Neural cell (in vitro differentiated cells): ENCODE data around the gene NELFA.

Experiments used
- CTCF ChIP-seq: fragments of 450-650 bp; IDR thresholded peaks from 2 replicates; pipeline ENCODE4 v1.5.1; 2014; ENCODE audit warnings: antibody characterized with exemption, mild to moderate bottlenecking, moderate library complexity; ENCODE audit not compliant: poor library complexity, severe bottlenecking
- EZH2 ChIP-seq: fragments of 200-600, 300-800 bp; shearing (Covaris generic), sonication (generic); IDR thresholded peaks from 2 replicates; pipeline ENCODE4 v1.6.1; 2014; ENCODE audit warnings: antibody characterized with exemption, low read length, borderline replicate concordance, mild to moderate bottlenecking; ENCODE audit not compliant: insufficient read depth, poor library complexity, severe bottlenecking
- MXI1 ChIP-seq: fragments of 450-650 bp; conservative IDR thresholded peaks from 2 replicates; pipeline ENCODE4 v1.6.1; 2014; ENCODE audit warnings: antibody characterized with exemption, mild to moderate bottlenecking; ENCODE audit not compliant: poor library complexity, severe bottlenecking
- POLR2AphosphoS5 ChIP-seq: IDR thresholded peaks from 2 replicates; pipeline ENCODE4 v1.6.1; 2012
- RAD21 ChIP-seq: fragments of 450-650 bp; conservative IDR thresholded peaks from 2 replicates; pipeline ENCODE4 v1.6.1; 2014; ENCODE audit warnings: antibody characterized with exemption, mild to moderate bottlenecking, moderate library complexity
- REST ChIP-seq: IDR thresholded peaks from 2 replicates; pipeline ENCODE4 v1.6.1; 2012; ENCODE audit warnings: borderline replicate concordance
- SMC3 ChIP-seq: fragments of 450-650 bp; conservative IDR thresholded peaks from 2 replicates; pipeline ENCODE4 v1.6.1; 2014; ENCODE audit warnings: antibody characterized with exemption, mild to moderate bottlenecking, moderate library complexity; ENCODE audit not compliant: poor library complexity
- TAF1 ChIP-seq: IDR thresholded peaks from 2 replicates; pipeline ENCODE4 v1.6.1; 2012; ENCODE audit warnings: low read depth

DNA sequence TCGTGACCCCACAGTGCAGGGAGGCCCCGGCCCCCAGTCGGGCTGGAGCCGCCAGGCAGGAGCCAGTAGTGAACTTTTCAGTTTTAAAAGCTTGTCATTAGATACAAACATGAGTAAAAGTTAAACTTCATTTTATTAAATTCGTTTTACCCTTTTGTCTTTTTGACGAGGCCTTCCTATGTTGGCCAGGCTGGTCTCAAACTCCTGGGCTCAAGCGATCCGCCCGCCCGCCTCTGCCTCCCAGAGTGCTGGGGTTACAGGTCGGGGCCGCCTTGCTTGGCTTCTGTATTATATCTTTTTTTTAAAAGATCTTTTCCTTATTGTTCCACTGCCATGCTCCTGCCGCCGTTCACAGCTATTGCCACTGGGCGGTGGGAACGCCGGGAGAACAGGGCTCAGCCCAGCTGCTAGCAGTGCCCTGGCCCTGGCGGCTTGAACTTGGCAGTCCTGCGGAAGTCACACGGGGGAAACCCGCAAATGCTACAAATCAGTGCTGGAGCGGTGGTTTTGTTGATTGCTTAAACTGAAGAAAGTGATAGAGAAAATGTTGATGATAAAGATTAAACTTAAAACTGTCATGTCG lies 968 bp upstream of the NELFA start:
- TF ChIP-seq TAF1: no peak
- TF ChIP-seq CTCF: peak; percentile 47
- no peak for TF ChIP-seq EZH2
- TF ChIP-seq POLR2AphosphoS5: no peak
- no peak for TF ChIP-seq MXI1
- TF ChIP-seq REST: no peak
- peak; percentile 9 for TF ChIP-seq RAD21
- TF ChIP-seq SMC3: peak; percentile 33
